NCI-H2107 treated with DMSO at 0.1 percent for 48 hours (cell line): ENCODE measurements around the gene BTG3.
A peak's percentile ranks its signal among the peaks of the same experiment; 100 is the strongest.

Source experiments
- DNase-seq: peaks from one replicate; lab custom pipeline; 2025; ENCODE audit not compliant: unreplicated experiment; lab: John Stamatoyannopoulos, UW

The BTG3 gene

GRCh38 chr21:17612565-17613241, at the start of gene BTG3:
Gene BTG3 (minus strand): TSS chr21:17612901. CDS start chr21:17609144, 3,757 bp downstream.
- peak; percentile 69 for DNase-seq

GRCh38 chr21:17660862-17661261, 48.2 kb upstream of the BTG3 start:
- no peak for DNase-seq

GRCh38 chr21:17660452-17660851, 47.8 kb upstream of the BTG3 start:
- DNase-seq = no peak

- DNase-seq = no peak
Measured at GRCh38 chr21:17658931-17659330, 46.2 kb upstream of the BTG3 start.

GRCh38 chr21:17651526-17651925, 38.8 kb upstream of the BTG3 start:
- no peak for DNase-seq

- DNase-seq = peak; percentile 97
Measured at GRCh38 chr21:17650292-17650691, 37.6 kb upstream of the BTG3 start.

GRCh38 chr21:17646790-17647189, 34.1 kb upstream of the BTG3 start:
- no peak for DNase-seq

- DNase-seq = no peak
Measured at GRCh38 chr21:17644186-17644585, 31.5 kb upstream of the BTG3 start.

- DNase-seq = no peak
Measured at GRCh38 chr21:17640821-17641220, 28.1 kb upstream of the BTG3 start.

- DNase-seq = no peak
Measured at GRCh38 chr21:17636711-17637110, 24.0 kb upstream of the BTG3 start.

- DNase-seq = no peak
Measured at GRCh38 chr21:17631195-17631594, 18.5 kb upstream of the BTG3 start.

- no peak for DNase-seq
Measured at GRCh38 chr21:17622018-17622417, 9.3 kb upstream of the BTG3 start.

- DNase-seq = no peak
Measured at GRCh38 chr21:17616831-17617230, 4.1 kb upstream of the BTG3 start.

GRCh38 chr21:17613242-17613676, 558 bp upstream of the BTG3 start:
- no peak for DNase-seq

GRCh38 chr21:17612023-17612564, 607 bp downstream of the BTG3 start:
- DNase-seq = no peak

GRCh38 chr21:17611414-17612022, 1.2 kb downstream of the BTG3 start:
- DNase-seq = peak; percentile 61

- no peak for DNase-seq
Measured at GRCh38 chr21:17610911-17611310, 1.8 kb downstream of the BTG3 start.

- DNase-seq = no peak
Measured at GRCh38 chr21:17609681-17610080, 3.0 kb downstream of the BTG3 start.

GRCh38 chr21:17607684-17608083, 5.0 kb downstream of the BTG3 start:
- DNase-seq = no peak

- peak; percentile 43 for DNase-seq
Measured at GRCh38 chr21:17602874-17603273, 9.8 kb downstream of the BTG3 start.

GRCh38 chr21:17598437-17598836, 14.3 kb downstream of the BTG3 start:
- no peak for DNase-seq

GRCh38 chr21:17597680-17598079, 15.0 kb downstream of the BTG3 start:
- no peak for DNase-seq

GRCh38 chr21:17590430-17590829, 22.3 kb downstream of the BTG3 start:
- no peak for DNase-seq
